ENCODE results near the gene HLX. TPM values are rescaled to one million over a fixed set of nuclear protein-coding genes. Genes with fewer than 3 reads are reported as not detected.

HLX gene
- total RNA-seq, 1 experiment from 2014 or later, result 1.8 TPM

DNA sequence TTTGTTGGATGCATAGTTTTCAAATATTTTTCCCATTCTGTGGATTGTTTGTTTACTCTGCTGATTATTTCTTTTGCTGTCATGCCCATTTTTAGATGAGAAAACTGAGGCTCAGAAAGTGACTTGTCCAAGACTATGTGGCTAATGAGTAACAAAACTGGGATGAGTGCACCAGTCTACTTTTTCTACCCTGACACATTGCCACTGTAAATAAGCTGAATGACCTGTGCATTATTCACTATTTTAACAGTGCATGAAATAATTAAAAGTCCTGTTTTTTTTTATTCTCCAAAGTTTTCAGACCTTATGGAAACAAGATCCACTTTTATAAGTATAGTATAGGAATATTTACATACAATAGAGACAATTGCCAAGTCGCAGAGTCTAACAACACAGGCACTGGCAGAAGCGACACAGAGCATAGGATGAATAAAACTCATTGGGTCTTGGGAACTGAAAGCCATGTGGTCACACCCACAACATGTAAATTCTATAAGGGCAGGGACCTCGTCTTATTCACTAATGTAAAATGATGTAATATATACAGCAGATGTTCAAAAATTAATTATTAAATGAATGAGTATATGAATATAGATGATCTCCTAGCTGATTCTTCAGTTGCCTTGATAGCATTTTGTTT lies 45.2 kb downstream of the HLX start:
- H3K27ac ChIP-seq (ENCODE audit: low read depth, low read length), result no peak overlapping the region
- H3K36me3 ChIP-seq (ENCODE audit: control insufficient read depth in 1 of 2, insufficient read depth in 2 of 2, low read length in 2 of 2), result no peaks in the 10 kb centered on the region
- no peak overlapping the region for H3K4me2 ChIP-seq (ENCODE audit: low read length)
- no peak for ATAC-seq
- H3K9me2 ChIP-seq (ENCODE audit: insufficient read depth), result no peaks in the 10 kb centered on the region
- ChIA-PET RAD21 (ENCODE audit: low non-redundant PET in 1 of 2, low total read pairs in 2 of 2, uncharacterized antibody in 2 of 2, unreplicated experiment in 2 of 2) (no interaction called here), POLR2A (no interaction called here), CTCF (no interaction called here)
- H3K27me3 ChIP-seq (ENCODE audit: insufficient read depth, low read length), result no peaks in the 10 kb centered on the region
- H3K4me3 ChIP-seq (replicated peaks in 1 of 2; ENCODE audit: low read depth in 1 of 2, low read length in 2 of 2), result no peak overlapping the region
- no peaks in the 10 kb centered on the region for H3K4me1 ChIP-seq (ENCODE audit: control insufficient read depth in 1 of 2, insufficient read depth in 2 of 2, low read length in 2 of 2)
- H4K20me1 ChIP-seq (ENCODE audit: insufficient read depth), result no peaks in the 10 kb centered on the region
- H3K9ac ChIP-seq (ENCODE audit: low read length), result no peak overlapping the region
- no peaks in the 10 kb centered on the region for H3K9me3 ChIP-seq (ENCODE audit: control insufficient read depth in 1 of 2, insufficient read depth in 1 of 2, low read depth in 1 of 2, low read length in 2 of 2)
- intact Hi-C loops (cut with micrococcal nuclease), result no loop called here
- TF ChIP-seq ZFX (IDR thresholded peaks at IDR 0.05), result no peak
- TF ChIP-seq SIN3A (IDR thresholded peaks at IDR 0.05; ENCODE audit: low read depth), result no peak
- TF ChIP-seq, protein P1, sequence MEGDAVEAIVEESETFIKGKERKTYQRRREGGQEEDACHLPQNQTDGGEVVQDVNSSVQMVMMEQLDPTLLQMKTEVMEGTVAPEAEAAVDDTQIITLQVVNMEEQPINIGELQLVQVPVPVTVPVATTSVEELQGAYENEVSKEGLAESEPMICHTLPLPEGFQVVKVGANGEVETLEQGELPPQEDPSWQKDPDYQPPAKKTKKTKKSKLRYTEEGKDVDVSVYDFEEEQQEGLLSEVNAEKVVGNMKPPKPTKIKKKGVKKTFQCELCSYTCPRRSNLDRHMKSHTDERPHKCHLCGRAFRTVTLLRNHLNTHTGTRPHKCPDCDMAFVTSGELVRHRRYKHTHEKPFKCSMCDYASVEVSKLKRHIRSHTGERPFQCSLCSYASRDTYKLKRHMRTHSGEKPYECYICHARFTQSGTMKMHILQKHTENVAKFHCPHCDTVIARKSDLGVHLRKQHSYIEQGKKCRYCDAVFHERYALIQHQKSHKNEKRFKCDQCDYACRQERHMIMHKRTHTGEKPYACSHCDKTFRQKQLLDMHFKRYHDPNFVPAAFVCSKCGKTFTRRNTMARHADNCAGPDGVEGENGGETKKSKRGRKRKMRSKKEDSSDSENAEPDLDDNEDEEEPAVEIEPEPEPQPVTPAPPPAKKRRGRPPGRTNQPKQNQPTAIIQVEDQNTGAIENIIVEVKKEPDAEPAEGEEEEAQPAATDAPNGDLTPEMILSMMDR (IDR thresholded peaks at IDR 0.05 in 2 of 3, conservative IDR thresholded peaks at IDR 0.05 in 1 of 3; ENCODE audit: borderline replicate concordance in 1 of 3, insufficient read depth in 1 of 3, low read depth in 2 of 3, low read length in 2 of 3), result no peak
- BruUV-seq (replicated peaks), result no TSS peak
- no peaks in the 10 kb centered on the region for H3K79me2 ChIP-seq (ENCODE audit: insufficient read depth, low read length)
- DNase-seq (ENCODE audit: low read depth, low spot score), result no peak
- no peak overlapping the region for H2AFZ ChIP-seq (ENCODE audit: low read depth, low read length, poor library complexity, severe bottlenecking)

DNA sequence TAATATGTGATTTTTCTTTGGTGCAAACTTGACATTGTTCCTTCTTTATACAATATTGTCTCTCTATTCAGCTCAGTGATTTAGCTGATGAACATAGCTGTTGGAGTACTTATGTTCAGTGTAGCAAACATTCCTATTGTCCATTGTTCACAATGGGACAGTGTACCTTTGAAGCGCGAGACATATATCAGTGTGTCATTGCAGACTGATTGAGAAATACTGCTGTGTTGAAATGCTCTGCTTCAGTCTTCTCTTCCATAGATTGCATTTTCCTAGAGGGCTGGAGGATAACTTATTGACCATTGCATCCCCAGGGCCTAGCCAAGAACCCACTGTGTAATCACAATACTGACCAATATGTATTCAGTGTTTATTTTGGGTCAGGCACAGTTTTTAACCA lies 46.5 kb downstream of the HLX start:
- CTCF ChIA-PET, result no interaction called here
- Histone ChIP-seq H2AFZ (ENCODE audit: low read depth, low read length, poor library complexity, severe bottlenecking) (no peak overlapping the region), H3K4me2 (ENCODE audit: low read length) (no peak overlapping the region), H3K9ac (ENCODE audit: low read length) (no peak overlapping the region), H3K9me2 (ENCODE audit: insufficient read depth) (no peaks in the 10 kb centered on the region), H3K36me3 (ENCODE audit: control insufficient read depth in 1 of 2, insufficient read depth in 2 of 2, low read length in 2 of 2) (no peaks in the 10 kb centered on the region), H4K20me1 (ENCODE audit: insufficient read depth) (no peaks in the 10 kb centered on the region), H3K4me1 (ENCODE audit: control insufficient read depth in 1 of 2, insufficient read depth in 2 of 2, low read length in 2 of 2) (no peaks in the 10 kb centered on the region), H3K9me3 (ENCODE audit: control insufficient read depth in 1 of 2, insufficient read depth in 1 of 2, low read depth in 1 of 2, low read length in 2 of 2) (no peaks in the 10 kb centered on the region), H3K4me3 (replicated peaks in 1 of 2; ENCODE audit: low read depth in 1 of 2, low read length in 2 of 2) (no peak overlapping the region), H3K27ac (ENCODE audit: low read depth, low read length) (no peak overlapping the region), H3K27me3 (ENCODE audit: insufficient read depth, low read length) (no peaks in the 10 kb centered on the region), H3K79me2 (ENCODE audit: insufficient read depth, low read length) (no peaks in the 10 kb centered on the region)
- TF ChIP-seq EGR1 (IDR thresholded peaks at IDR 0.05; ENCODE audit: low read depth) (no peak), EZH2 (IDR thresholded peaks at IDR 0.05) (no peak)
- intact Hi-C loops (cut with micrococcal nuclease), result no loop called here
- POLR2A ChIA-PET, result no interaction called here
- RAD21 ChIA-PET (ENCODE audit: low non-redundant PET in 1 of 2, low total read pairs in 2 of 2, uncharacterized antibody in 2 of 2, unreplicated experiment in 2 of 2), result no interaction called here
- DNase-seq (ENCODE audit: low read depth, low spot score), result no peak
- no peak for ATAC-seq
- BruUV-seq (replicated peaks), result no TSS peak

Data from HCT116 (cell line).